Measurements from ENCODE around the gene CUBN. TPM values are rescaled to one million over a fixed set of nuclear protein-coding genes. Genes with fewer than 3 reads are reported as not detected.

The CUBN gene
- total RNA-seq, 1 donor from 2014 or later: 6.8 TPM

GRCh38 chr10:16822027-16822426, 307.6 kb downstream of the CUBN start:
- no peak for TF ChIP-seq CTCF (IDR thresholded peaks at IDR 0.05)

GRCh38 chr10:16820421-16820820, 309.2 kb downstream of the CUBN start:
- H3K27ac ChIP-seq: no peak overlapping the region
- TF ChIP-seq CTCF (IDR thresholded peaks at IDR 0.05): no peak
- no peak overlapping the region for H3K4me3 ChIP-seq
- H3K4me1 ChIP-seq: peaks cover 0 to 9% of the 10 kb centered on the region in 2 donors
- peaks cover 0 to 6% of the 10 kb centered on the region in 2 donors for H3K9me3 ChIP-seq
- no peaks in the 10 kb centered on the region for H3K27me3 ChIP-seq
- H3K36me3 ChIP-seq: no peaks in the 10 kb centered on the region
- intact Hi-C loops (cut with DNase I): loop anchor here (10.0 kb wide), 1 partner anchor 844 kb away; no protein-coding TSS in a partner anchor
- no peak for DNase-seq (ENCODE audit: low spot score in 2 of 2)

More at GRCh38 chr10:16822027-16822426, 307.6 kb downstream of the CUBN start:
- no peak overlapping the region for H3K27ac ChIP-seq
- H3K9me3 ChIP-seq: peaks cover 0 to 6% of the 10 kb centered on the region in 2 donors
- no peaks in the 10 kb centered on the region for H3K36me3 ChIP-seq
- H3K27me3 ChIP-seq: no peaks in the 10 kb centered on the region
- DNase-seq (ENCODE audit: low spot score in 2 of 2): no peak
- H3K4me3 ChIP-seq: no peak overlapping the region
- no peaks in the 10 kb centered on the region for H3K4me1 ChIP-seq
- intact Hi-C loops (cut with DNase I): loop anchor here (10.0 kb wide), 1 partner anchor 843 kb away; no protein-coding TSS in a partner anchor

- H3K4me1 ChIP-seq: peaks cover 0 to 12% of the 10 kb centered on the region in 2 donors
- H3K4me3 ChIP-seq: no peak overlapping the region
- no peak for DNase-seq (ENCODE audit: low spot score in 2 of 2)
- H3K27me3 ChIP-seq: no peaks in the 10 kb centered on the region
- peaks cover 0 to 6% of the 10 kb centered on the region in 2 donors for H3K9me3 ChIP-seq
- intact Hi-C loops (cut with DNase I): loop anchor here (10.0 kb wide), 1 partner anchor 845 kb away; no protein-coding TSS in a partner anchor
- no peak overlapping the region for H3K27ac ChIP-seq
- H3K36me3 ChIP-seq: no peaks in the 10 kb centered on the region
- TF ChIP-seq CTCF (IDR thresholded peaks at IDR 0.05): no peak
These were observed 309.6 kb downstream of the CUBN start for GRCh38 chr10:16820018-16820417.

GRCh38 chr10:16819436-16819835, 310.2 kb downstream of the CUBN start:
- intact Hi-C loops (cut with DNase I): loop anchor here (5.0 to 10.0 kb wide), 2 partner anchors 823 to 1835 kb away; partner anchors contain the start of genes ARL5B, NSUN6 and STAM
- no peaks in the 10 kb centered on the region for H3K27me3 ChIP-seq

GRCh38 chr10:16819026-16819425, 310.6 kb downstream of the CUBN start:
- Histone ChIP-seq H3K27me3 (no peaks in the 10 kb centered on the region), H3K36me3 (no peaks in the 10 kb centered on the region), H3K4me1 (peaks cover 0 to 19% of the 10 kb centered on the region in 2 donors), H3K4me3 (no peak overlapping the region), H3K9me3 (peaks cover 0 to 6% of the 10 kb centered on the region in 2 donors), H3K27ac (no peak overlapping the region)
- no peak for TF ChIP-seq CTCF (IDR thresholded peaks at IDR 0.05)
- DNase-seq (ENCODE audit: low spot score in 2 of 2): no peak
- intact Hi-C loops (cut with DNase I): loop anchor here (5.0 to 10.0 kb wide), 2 partner anchors 823 to 1836 kb away; partner anchors contain the start of genes ARL5B, NSUN6 and STAM

More at GRCh38 chr10:16819436-16819835, 310.2 kb downstream of the CUBN start:
- no peak for DNase-seq (ENCODE audit: low spot score in 2 of 2)
- peak overlapping the region in 1 of 2 donors; percentile 32 for H3K27ac ChIP-seq
- no peaks in the 10 kb centered on the region for H3K36me3 ChIP-seq
- peaks cover 0 to 6% of the 10 kb centered on the region in 2 donors for H3K9me3 ChIP-seq
- TF ChIP-seq CTCF (IDR thresholded peaks at IDR 0.05): no peak
- H3K4me1 ChIP-seq: peaks cover 0 to 17% of the 10 kb centered on the region in 2 donors
- no peak overlapping the region for H3K4me3 ChIP-seq

All from ascending aorta (tissue), 2 donors.